ENCODE measurements around the gene COL4A2. TPM values are rescaled to one million over a fixed set of nuclear protein-coding genes. Genes with fewer than 3 reads are reported as not detected.

The COL4A2 gene
- total RNA-seq, 4 donors from 2014 or later = 43.0 to 72.7 (median 53.5) TPM

GRCh38 chr13:110365876-110366275 is 58.8 kb downstream of the COL4A2 start:
- TF ChIP-seq EP300 (IDR thresholded peaks at IDR 0.05) (no peak), CTCF (IDR thresholded peaks at IDR 0.05) (no peak), POLR2A (IDR thresholded peaks at IDR 0.05) (no peak), POLR2AphosphoS5 (IDR thresholded peaks at IDR 0.05) (no peak)
- Histone ChIP-seq H3K27ac (no peak overlapping the region), H3K4me1 (peaks cover 10% of the 10 kb centered on the region), H3K27me3 (no peaks in the 10 kb centered on the region), H3K9me3 (no peaks in the 10 kb centered on the region), H3K36me3 (no peaks in the 10 kb centered on the region), H3K4me3 (no peak overlapping the region)
- DNase-seq (ENCODE audit: low spot score in 2 of 2) = no peak
- 79% methylated on average over 3 of the region's 3 CpGs for WGBS

- no peaks in the 10 kb centered on the region for H3K9me3 ChIP-seq
- 83% methylated on average over 3 of the region's 3 CpGs for WGBS
- no peak overlapping the region for H3K27ac ChIP-seq
- peaks cover 3% of the 10 kb centered on the region for H3K27me3 ChIP-seq
- no peak for TF ChIP-seq CTCF (IDR thresholded peaks at IDR 0.05)
- no peak for TF ChIP-seq POLR2A (IDR thresholded peaks at IDR 0.05)
- TF ChIP-seq EP300 (IDR thresholded peaks at IDR 0.05) = no peak
- TF ChIP-seq POLR2AphosphoS5 (IDR thresholded peaks at IDR 0.05) = no peak
- no peak for DNase-seq (ENCODE audit: low spot score in 2 of 2)
- H3K4me1 ChIP-seq = peaks cover 5% of the 10 kb centered on the region
- no peak overlapping the region for H3K4me3 ChIP-seq
- no peaks in the 10 kb centered on the region for H3K36me3 ChIP-seq
Observed at GRCh38 chr13:110366733-110367132, 59.6 kb downstream of the COL4A2 start.

- no peaks in the 10 kb centered on the region for H3K36me3 ChIP-seq
- H3K27ac ChIP-seq = no peak overlapping the region
- H3K27me3 ChIP-seq = peaks cover 3% of the 10 kb centered on the region
- H3K4me3 ChIP-seq = no peak overlapping the region
- no peak for DNase-seq (ENCODE audit: low spot score in 2 of 2)
- no peak for TF ChIP-seq POLR2A (IDR thresholded peaks at IDR 0.05)
- no peak for TF ChIP-seq EP300 (IDR thresholded peaks at IDR 0.05)
- no peak for TF ChIP-seq POLR2AphosphoS5 (IDR thresholded peaks at IDR 0.05)
- TF ChIP-seq CTCF (IDR thresholded peaks at IDR 0.05) = no peak
- 65% methylated on average over 4 of the region's 4 CpGs for WGBS
- H3K4me1 ChIP-seq = no peaks in the 10 kb centered on the region
- H3K9me3 ChIP-seq = no peaks in the 10 kb centered on the region
Observed at GRCh38 chr13:110367620-110368019, 60.5 kb downstream of the COL4A2 start.

GRCh38 chr13:110368408-110368807 is 61.3 kb downstream of the COL4A2 start:
- Histone ChIP-seq H3K27me3 (peaks cover 3% of the 10 kb centered on the region), H3K4me3 (no peak overlapping the region), H3K27ac (no peak overlapping the region), H3K4me1 (no peaks in the 10 kb centered on the region), H3K9me3 (no peaks in the 10 kb centered on the region), H3K36me3 (no peaks in the 10 kb centered on the region)
- WGBS = 94% methylated on average over 2 of the region's 2 CpGs
- no peak for DNase-seq (ENCODE audit: low spot score in 2 of 2)
- TF ChIP-seq EP300 (IDR thresholded peaks at IDR 0.05) (no peak), POLR2AphosphoS5 (IDR thresholded peaks at IDR 0.05) (no peak), CTCF (IDR thresholded peaks at IDR 0.05) (no peak), POLR2A (IDR thresholded peaks at IDR 0.05) (no peak)

- no peak overlapping the region for H3K4me3 ChIP-seq
- no peaks in the 10 kb centered on the region for H3K9me3 ChIP-seq
- no peaks in the 10 kb centered on the region for H3K4me1 ChIP-seq
- no peak overlapping the region for H3K27ac ChIP-seq
- DNase-seq (ENCODE audit: low spot score in 2 of 2) = no peak
- no peak for TF ChIP-seq POLR2A (IDR thresholded peaks at IDR 0.05)
- no peak for TF ChIP-seq EP300 (IDR thresholded peaks at IDR 0.05)
- TF ChIP-seq POLR2AphosphoS5 (IDR thresholded peaks at IDR 0.05) = no peak
- TF ChIP-seq CTCF (IDR thresholded peaks at IDR 0.05) = no peak
- H3K27me3 ChIP-seq = peaks cover 3% of the 10 kb centered on the region
- H3K36me3 ChIP-seq = no peaks in the 10 kb centered on the region
- WGBS = 96% methylated on average over 5 of the region's 5 CpGs
Observed at GRCh38 chr13:110369400-110369799, 62.3 kb downstream of the COL4A2 start.

Measured in suprapubic skin (tissue), 4 donors.